ENCODE data around the gene TDP1.

TDP1 gene

DNA sequence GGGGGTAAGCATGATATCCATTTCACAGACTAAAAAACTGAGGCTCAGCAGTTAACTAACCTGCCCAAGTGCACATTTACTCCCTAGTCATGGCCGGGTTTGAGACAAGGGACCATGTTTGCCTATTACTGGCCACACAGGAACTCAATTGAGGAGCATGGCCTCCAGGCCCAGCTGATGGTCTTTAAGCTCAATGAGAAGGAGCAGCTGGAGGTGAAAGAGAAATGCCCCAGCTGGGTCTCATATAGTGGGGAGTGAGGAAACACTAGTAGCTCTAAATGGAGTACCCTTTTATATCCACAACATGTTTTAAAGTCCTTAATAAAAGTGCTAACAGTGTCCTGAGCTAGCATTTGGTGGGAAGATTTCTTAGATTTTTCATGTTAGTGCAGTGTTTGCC lies 1.6 kb downstream of the TDP1 start:
- Histone ChIP-seq H3K4me1 (ENCODE audit: insufficient read depth, insufficient read length) (no peaks in the 10 kb centered on the region), H3K36me3 (ENCODE audit: insufficient read depth, insufficient read length, low read length) (peaks cover 35% of the 10 kb centered on the region), H3K4me3 (ENCODE audit: insufficient read length, low read depth) (no peak overlapping the region), H3K27me3 (ENCODE audit: insufficient read depth, insufficient read length) (no peaks in the 10 kb centered on the region), H3K9ac (ENCODE audit: insufficient read length, low read depth) (no peak overlapping the region), H3K9me3 (ENCODE audit: insufficient read depth, low read length) (peaks cover 15% of the 10 kb centered on the region; the same call in 1 of the 2 replicates)
- TF ChIP-seq YY1 (IDR thresholded peaks at IDR 0.05; ENCODE audit: insufficient read depth, insufficient read length) = no peak
- DNase-seq (ENCODE audit: low read depth, low spot score) = no peak

- no peaks in the 10 kb centered on the region for H3K27me3 ChIP-seq (ENCODE audit: insufficient read depth, insufficient read length)
- no peak overlapping the region for H3K4me3 ChIP-seq (ENCODE audit: insufficient read length, low read depth)
- no peak for TF ChIP-seq SUZ12 (IDR thresholded peaks at IDR 0.05; ENCODE audit: extremely low read depth, insufficient read depth, insufficient read length)
- no peak for TF ChIP-seq YY1 (IDR thresholded peaks at IDR 0.05; ENCODE audit: insufficient read depth, insufficient read length)
- TF ChIP-seq ZNF274 (IDR thresholded peaks at IDR 0.05; ENCODE audit: low read depth, low read length) = no peak
- peaks cover 15% of the 10 kb centered on the region; the same call in 1 of the 2 replicates for H3K9me3 ChIP-seq (ENCODE audit: insufficient read depth, low read length)
- H3K36me3 ChIP-seq (ENCODE audit: insufficient read depth, insufficient read length, low read length) = peaks cover 35% of the 10 kb centered on the region
- no peak overlapping the region for H3K9ac ChIP-seq (ENCODE audit: insufficient read length, low read depth)
- H3K4me1 ChIP-seq (ENCODE audit: insufficient read depth, insufficient read length) = no peaks in the 10 kb centered on the region
- DNase-seq (ENCODE audit: low read depth, low spot score) = no peak
Observed at GRCh38 chr14:89957791-89958190, 2.1 kb downstream of the TDP1 start.

GRCh38 chr14:89958966-89959365 lies 3.2 kb downstream of the TDP1 start:
- no peak overlapping the region for H3K9ac ChIP-seq (ENCODE audit: insufficient read length, low read depth)
- H3K27me3 ChIP-seq (ENCODE audit: insufficient read depth, insufficient read length) = no peaks in the 10 kb centered on the region
- no peaks in the 10 kb centered on the region for H3K4me1 ChIP-seq (ENCODE audit: insufficient read depth, insufficient read length)
- DNase-seq (ENCODE audit: low read depth, low spot score) = no peak
- H3K9me3 ChIP-seq (ENCODE audit: insufficient read depth, low read length) = peaks cover 15% of the 10 kb centered on the region; the same call in 1 of the 2 replicates
- TF ChIP-seq SUZ12 (IDR thresholded peaks at IDR 0.05; ENCODE audit: extremely low read depth, insufficient read depth, insufficient read length) (no peak), ZNF274 (IDR thresholded peaks at IDR 0.05; ENCODE audit: low read depth, low read length) (no peak), YY1 (IDR thresholded peaks at IDR 0.05; ENCODE audit: insufficient read depth, insufficient read length) (no peak)
- H3K36me3 ChIP-seq (ENCODE audit: insufficient read depth, insufficient read length, low read length) = peaks cover 47% of the 10 kb centered on the region
- H3K4me3 ChIP-seq (ENCODE audit: insufficient read length, low read depth) = no peak overlapping the region

- no peak overlapping the region for H3K9ac ChIP-seq (ENCODE audit: insufficient read length, low read depth)
- peaks cover 55% of the 10 kb centered on the region for H3K36me3 ChIP-seq (ENCODE audit: insufficient read depth, insufficient read length, low read length)
- TF ChIP-seq YY1 (IDR thresholded peaks at IDR 0.05; ENCODE audit: insufficient read depth, insufficient read length) = no peak
- no peaks in the 10 kb centered on the region for H3K27me3 ChIP-seq (ENCODE audit: insufficient read depth, insufficient read length)
- no peaks in the 10 kb centered on the region for H3K4me1 ChIP-seq (ENCODE audit: insufficient read depth, insufficient read length)
- no peak overlapping the region for H3K4me3 ChIP-seq (ENCODE audit: insufficient read length, low read depth)
- DNase-seq (ENCODE audit: low read depth, low spot score) = no peak
- H3K9me3 ChIP-seq (ENCODE audit: insufficient read depth, low read length) = peaks cover 15% of the 10 kb centered on the region; the same call in 1 of the 2 replicates
Observed at GRCh38 chr14:89959853-89960445, 4.2 kb downstream of the TDP1 start.

DNA sequence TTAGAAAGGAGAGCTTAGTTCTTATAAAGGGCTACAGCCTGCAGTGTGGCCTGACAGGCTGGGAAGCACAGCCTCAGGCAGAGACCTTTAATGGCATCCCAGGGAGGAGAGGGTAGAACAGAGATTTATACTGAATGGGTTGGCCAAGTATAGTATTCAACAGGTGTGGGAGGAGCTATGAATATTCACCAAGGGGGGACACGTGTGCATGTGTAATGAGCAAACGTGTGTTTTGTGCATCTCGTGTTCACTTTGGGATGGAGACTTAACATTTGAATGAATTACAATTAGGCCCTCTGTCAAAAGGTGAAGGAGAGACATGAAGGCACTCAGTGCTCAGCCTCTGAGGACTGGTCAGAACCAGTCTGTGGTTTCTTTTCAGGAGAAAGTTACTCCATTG lies 5.2 kb downstream of the TDP1 start:
- no peaks in the 10 kb centered on the region for H3K27me3 ChIP-seq (ENCODE audit: insufficient read depth, insufficient read length)
- no peak for DNase-seq (ENCODE audit: low read depth, low spot score)
- no peak for TF ChIP-seq SUZ12 (IDR thresholded peaks at IDR 0.05; ENCODE audit: extremely low read depth, insufficient read depth, insufficient read length)
- TF ChIP-seq ZNF274 (IDR thresholded peaks at IDR 0.05; ENCODE audit: low read depth, low read length) = no peak
- no peak for TF ChIP-seq YY1 (IDR thresholded peaks at IDR 0.05; ENCODE audit: insufficient read depth, insufficient read length)
- peaks cover 61% of the 10 kb centered on the region for H3K36me3 ChIP-seq (ENCODE audit: insufficient read depth, insufficient read length, low read length)
- H3K4me3 ChIP-seq (ENCODE audit: insufficient read length, low read depth) = no peak overlapping the region
- peaks cover 15% of the 10 kb centered on the region; the same call in 1 of the 2 replicates for H3K9me3 ChIP-seq (ENCODE audit: insufficient read depth, low read length)
- H3K9ac ChIP-seq (ENCODE audit: insufficient read length, low read depth) = no peak overlapping the region
- no peaks in the 10 kb centered on the region for H3K4me1 ChIP-seq (ENCODE audit: insufficient read depth, insufficient read length)

- Histone ChIP-seq H3K27me3 (ENCODE audit: insufficient read depth, insufficient read length) (no peaks in the 10 kb centered on the region), H3K36me3 (ENCODE audit: insufficient read depth, insufficient read length, low read length) (peaks cover 63% of the 10 kb centered on the region), H3K9me3 (ENCODE audit: insufficient read depth, low read length) (peaks cover 1% of the 10 kb centered on the region; the same call in 1 of the 2 replicates), H3K9ac (ENCODE audit: insufficient read length, low read depth) (no peak overlapping the region), H3K4me3 (ENCODE audit: insufficient read length, low read depth) (no peak overlapping the region), H3K4me1 (ENCODE audit: insufficient read depth, insufficient read length) (no peaks in the 10 kb centered on the region)
- TF ChIP-seq SUZ12 (IDR thresholded peaks at IDR 0.05; ENCODE audit: extremely low read depth, insufficient read depth, insufficient read length) (no peak), YY1 (IDR thresholded peaks at IDR 0.05; ENCODE audit: insufficient read depth, insufficient read length) (no peak), ZNF274 (IDR thresholded peaks at IDR 0.05; ENCODE audit: low read depth, low read length) (no peak)
- DNase-seq (ENCODE audit: low read depth, low spot score) = no peak
Observed at GRCh38 chr14:89963288-89963978, 7.7 kb downstream of the TDP1 start.

DNA sequence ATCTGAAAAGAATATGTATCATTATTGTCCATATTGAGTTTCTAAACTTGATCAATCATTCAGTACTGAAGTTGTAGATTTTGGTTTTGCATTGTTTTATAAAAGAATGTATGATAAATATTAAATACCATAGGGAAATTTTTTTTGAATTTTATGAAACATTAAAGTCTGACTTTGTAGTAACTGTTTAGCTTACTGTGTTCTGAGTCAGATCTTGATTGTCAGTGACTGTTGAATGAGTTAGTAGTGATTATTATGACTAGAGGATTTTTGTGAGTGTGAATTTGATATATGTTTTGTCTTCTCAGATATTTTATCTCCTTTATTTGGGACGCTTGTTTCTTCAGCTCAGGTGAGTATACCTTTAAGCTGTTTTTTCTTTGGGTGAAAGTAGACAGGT lies 10.1 kb downstream of the TDP1 start:
- H3K9me3 ChIP-seq (ENCODE audit: insufficient read depth, low read length) = no peaks in the 10 kb centered on the region
- H3K4me1 ChIP-seq (ENCODE audit: insufficient read depth, insufficient read length) = no peaks in the 10 kb centered on the region
- peaks cover 74% of the 10 kb centered on the region for H3K36me3 ChIP-seq (ENCODE audit: insufficient read depth, insufficient read length, low read length)
- no peak for DNase-seq (ENCODE audit: low read depth, low spot score)
- no peak overlapping the region for H3K9ac ChIP-seq (ENCODE audit: insufficient read length, low read depth)
- TF ChIP-seq YY1 (IDR thresholded peaks at IDR 0.05; ENCODE audit: insufficient read depth, insufficient read length) (no peak), ZNF274 (IDR thresholded peaks at IDR 0.05; ENCODE audit: low read depth, low read length) (no peak), SUZ12 (IDR thresholded peaks at IDR 0.05; ENCODE audit: extremely low read depth, insufficient read depth, insufficient read length) (no peak)
- no peak overlapping the region for H3K4me3 ChIP-seq (ENCODE audit: insufficient read length, low read depth)
- no peaks in the 10 kb centered on the region for H3K27me3 ChIP-seq (ENCODE audit: insufficient read depth, insufficient read length)
